ENCODE results near the gene IL16. TPM values are rescaled to one million over a fixed set of nuclear protein-coding genes. Genes with fewer than 3 reads are reported as not detected.

IL16 gene
- total and polyA plus RNA-seq, 2 experiments from 2014 or later = not detected

DNA sequence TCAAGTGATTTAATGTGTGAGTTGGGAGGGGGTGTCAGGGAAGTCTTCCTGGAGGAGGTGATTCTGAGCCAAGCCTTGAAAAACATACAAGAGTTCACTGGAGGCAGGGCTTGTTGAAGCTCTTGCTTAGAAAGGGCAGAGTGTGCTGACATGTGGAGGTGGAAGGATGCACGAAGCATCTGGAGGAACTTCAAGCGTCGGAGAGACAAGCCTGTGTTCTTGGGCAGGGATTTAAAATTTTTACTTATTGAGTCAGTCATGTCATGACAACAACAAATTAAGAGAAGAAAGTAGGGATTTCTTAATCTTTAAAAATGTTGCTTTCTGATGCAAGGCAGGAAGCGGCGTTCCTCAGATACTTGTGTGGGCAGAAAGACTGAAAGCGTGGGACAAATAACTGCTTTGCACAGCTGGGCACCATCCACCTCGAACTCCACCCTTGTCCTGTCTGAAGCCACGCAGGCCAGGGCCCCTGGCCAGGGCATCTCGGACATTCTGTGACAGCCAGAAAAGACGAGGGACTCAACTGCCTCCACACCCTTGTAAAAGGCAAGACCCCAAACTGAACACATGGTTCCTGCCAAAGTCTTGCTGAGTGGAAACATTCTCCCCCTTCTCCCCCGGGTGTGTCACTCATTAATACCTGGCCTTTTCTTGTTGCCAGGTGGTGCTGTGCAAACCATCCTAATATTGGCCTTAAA lies 6.9 kb upstream of the IL16 start:
- Histone ChIP-seq H3K27ac (no peak overlapping the region), H3K4me1 (ENCODE audit: low read depth) (no peaks in the 10 kb centered on the region), H3K27me3 (no peaks in the 10 kb centered on the region), H3K4me3 (no peak overlapping the region), H3K9me3 (ENCODE audit: low read depth) (no peaks in the 10 kb centered on the region), H3K36me3 (no peaks in the 10 kb centered on the region)
- TF ChIP-seq, protein P1, sequence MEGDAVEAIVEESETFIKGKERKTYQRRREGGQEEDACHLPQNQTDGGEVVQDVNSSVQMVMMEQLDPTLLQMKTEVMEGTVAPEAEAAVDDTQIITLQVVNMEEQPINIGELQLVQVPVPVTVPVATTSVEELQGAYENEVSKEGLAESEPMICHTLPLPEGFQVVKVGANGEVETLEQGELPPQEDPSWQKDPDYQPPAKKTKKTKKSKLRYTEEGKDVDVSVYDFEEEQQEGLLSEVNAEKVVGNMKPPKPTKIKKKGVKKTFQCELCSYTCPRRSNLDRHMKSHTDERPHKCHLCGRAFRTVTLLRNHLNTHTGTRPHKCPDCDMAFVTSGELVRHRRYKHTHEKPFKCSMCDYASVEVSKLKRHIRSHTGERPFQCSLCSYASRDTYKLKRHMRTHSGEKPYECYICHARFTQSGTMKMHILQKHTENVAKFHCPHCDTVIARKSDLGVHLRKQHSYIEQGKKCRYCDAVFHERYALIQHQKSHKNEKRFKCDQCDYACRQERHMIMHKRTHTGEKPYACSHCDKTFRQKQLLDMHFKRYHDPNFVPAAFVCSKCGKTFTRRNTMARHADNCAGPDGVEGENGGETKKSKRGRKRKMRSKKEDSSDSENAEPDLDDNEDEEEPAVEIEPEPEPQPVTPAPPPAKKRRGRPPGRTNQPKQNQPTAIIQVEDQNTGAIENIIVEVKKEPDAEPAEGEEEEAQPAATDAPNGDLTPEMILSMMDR (IDR thresholded peaks at IDR 0.05; ENCODE audit: low read depth, low read length) = no peak
- peak in 1 of 2 donors; percentile 98 for DNase-seq (ENCODE audit: low read depth in 1 of 2, low spot score in 1 of 2)

DNA sequence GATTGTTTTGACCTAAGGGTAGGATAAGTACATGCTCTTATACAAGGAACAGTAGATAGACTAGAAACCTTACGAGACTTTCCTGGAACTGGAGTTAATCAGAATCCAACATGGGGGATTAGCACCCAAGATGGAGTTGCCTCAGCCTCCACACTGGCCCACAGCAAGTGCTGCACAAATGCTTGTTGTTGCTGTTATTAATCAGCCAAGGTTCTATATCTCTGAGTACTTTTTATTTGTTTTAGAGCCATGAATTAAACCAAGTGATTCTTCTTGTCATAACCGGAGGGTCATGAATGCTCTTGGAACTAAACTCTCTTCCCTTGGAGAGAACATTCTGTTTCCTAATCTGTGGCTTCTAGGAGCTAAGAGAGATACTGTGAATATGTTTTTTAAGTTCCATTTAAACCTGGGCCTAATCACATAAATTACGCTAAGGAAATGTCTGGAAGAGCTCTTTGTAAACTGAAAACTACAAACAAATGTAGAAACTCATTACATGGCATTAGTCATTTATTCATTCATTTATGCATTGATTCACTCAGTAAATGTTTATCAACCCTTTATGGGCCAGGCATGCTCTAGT lies 5.7 kb upstream of the IL16 start:
- Histone ChIP-seq H3K27me3 (no peaks in the 10 kb centered on the region), H3K36me3 (no peaks in the 10 kb centered on the region), H3K9me3 (ENCODE audit: low read depth) (no peaks in the 10 kb centered on the region), H3K4me1 (ENCODE audit: low read depth) (no peaks in the 10 kb centered on the region), H3K4me3 (no peak overlapping the region), H3K27ac (no peak overlapping the region)
- DNase-seq (ENCODE audit: low read depth in 1 of 2, low spot score in 1 of 2) = no peak
- TF ChIP-seq, protein P1 (IDR thresholded peaks at IDR 0.05; ENCODE audit: low read depth, low read length) = no peak

DNA sequence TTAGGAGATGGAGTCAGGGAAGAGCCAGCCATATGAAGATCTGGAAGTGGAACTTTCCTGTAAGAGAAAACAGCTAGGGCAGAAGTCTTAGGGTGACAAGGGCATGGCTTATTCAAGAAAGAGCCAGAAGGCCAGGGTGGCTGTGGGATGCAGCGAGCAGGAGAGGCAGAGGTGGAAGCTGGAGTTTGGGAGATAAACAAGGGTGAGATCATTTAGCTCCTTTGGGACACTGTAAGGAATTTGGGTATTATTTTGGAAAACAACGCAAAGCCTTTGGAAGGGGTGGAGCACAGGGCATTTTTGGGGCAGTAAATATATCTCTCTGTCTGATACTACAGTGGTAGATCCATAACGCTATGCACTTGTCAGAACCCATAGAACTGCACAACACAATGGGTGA lies 5.0 kb upstream of the IL16 start:
- no peaks in the 10 kb centered on the region for H3K27me3 ChIP-seq
- no peak overlapping the region for H3K27ac ChIP-seq
- H3K9me3 ChIP-seq (ENCODE audit: low read depth) = no peaks in the 10 kb centered on the region
- no peaks in the 10 kb centered on the region for H3K36me3 ChIP-seq
- TF ChIP-seq, protein P1 (IDR thresholded peaks at IDR 0.05; ENCODE audit: low read depth, low read length) = no peak
- no peak overlapping the region for H3K4me3 ChIP-seq
- H3K4me1 ChIP-seq (ENCODE audit: low read depth) = no peaks in the 10 kb centered on the region
- no peak for DNase-seq (ENCODE audit: low read depth in 1 of 2, low spot score in 1 of 2)

DNA sequence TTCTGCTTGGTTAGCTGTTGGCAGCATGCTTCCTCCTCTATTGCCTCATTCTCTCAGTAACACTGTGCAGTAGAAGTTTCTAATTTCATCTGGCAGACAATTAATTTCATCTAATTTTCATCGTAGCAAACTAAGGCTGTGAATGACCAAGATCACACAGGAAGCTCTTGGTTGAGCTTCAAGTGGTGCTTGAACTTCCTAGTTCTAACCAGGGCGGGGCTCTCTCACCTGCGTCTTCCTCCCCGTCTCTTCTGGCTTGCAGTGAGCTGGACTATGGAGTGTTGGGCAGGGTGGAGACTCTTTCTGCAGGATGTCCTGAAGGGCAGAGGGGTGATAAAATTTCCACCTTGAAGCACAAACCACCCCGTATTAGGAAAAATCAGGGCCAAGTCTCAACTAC lies 2.0 kb upstream of the IL16 start:
- H3K4me3 ChIP-seq = no peak overlapping the region
- H3K36me3 ChIP-seq = no peaks in the 10 kb centered on the region
- H3K27ac ChIP-seq = no peak overlapping the region
- DNase-seq (ENCODE audit: low read depth in 1 of 2, low spot score in 1 of 2) = no peak
- H3K27me3 ChIP-seq = no peaks in the 10 kb centered on the region
- TF ChIP-seq, protein P1 (IDR thresholded peaks at IDR 0.05; ENCODE audit: low read depth, low read length) = no peak
- H3K9me3 ChIP-seq (ENCODE audit: low read depth) = no peaks in the 10 kb centered on the region
- H3K4me1 ChIP-seq (ENCODE audit: low read depth) = no peaks in the 10 kb centered on the region

DNA sequence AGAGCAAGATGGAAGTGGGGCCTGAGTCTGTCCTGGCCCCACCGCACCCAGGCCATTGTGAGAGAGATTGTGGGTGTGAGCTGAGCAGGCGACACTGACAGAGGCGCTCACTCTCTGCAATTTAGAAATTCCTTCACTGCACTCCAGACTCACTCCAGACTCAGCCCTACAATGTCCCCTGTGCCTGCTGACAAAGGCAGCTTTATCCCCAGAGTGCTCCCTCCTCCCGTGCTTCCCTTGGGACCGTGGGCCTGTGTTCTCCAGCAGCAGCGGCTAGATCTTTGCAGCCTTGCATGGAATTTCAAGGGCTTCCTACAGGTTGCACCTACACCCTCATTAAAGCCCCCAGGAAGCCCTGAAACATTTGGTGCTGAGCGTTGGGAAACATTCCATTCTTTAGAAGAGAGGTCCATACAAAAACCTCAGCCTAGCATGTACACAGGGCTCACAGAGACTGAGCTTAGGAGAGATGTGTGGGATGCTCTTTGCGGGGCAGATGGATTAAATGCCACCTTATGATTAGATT lies 1.3 kb upstream of the IL16 start:
- Histone ChIP-seq H3K27me3 (no peaks in the 10 kb centered on the region), H3K4me1 (ENCODE audit: low read depth) (no peaks in the 10 kb centered on the region), H3K36me3 (no peaks in the 10 kb centered on the region), H3K27ac (no peak overlapping the region), H3K4me3 (no peak overlapping the region), H3K9me3 (ENCODE audit: low read depth) (no peaks in the 10 kb centered on the region)
- TF ChIP-seq, protein P1 (IDR thresholded peaks at IDR 0.05; ENCODE audit: low read depth, low read length) = no peak
- DNase-seq (ENCODE audit: low read depth in 1 of 2, low spot score in 1 of 2) = no peak

All from cardiac muscle cell (in vitro differentiated cells and primary cell).